Progenitor cell of endocrine pancreas (in vitro differentiated cells): ENCODE measurements around the gene GPR31. TPM values are rescaled to one million over a fixed set of nuclear protein-coding genes. Genes with fewer than 3 reads are reported as not detected.

Source experiments
- DNase-seq: peaks from one replicate; pipeline ENCODE4 v3.0.0; 2021; ENCODE audit warnings: low spot score; ENCODE audit not compliant: unreplicated experiment
- H3K27ac Mint-ChIP-seq: 2 replicates; pipeline ENCODE4 v1.8.0; 2021; ENCODE audit warnings: mild to moderate bottlenecking, moderate library complexity, mixed read lengths
- H3K27me3 Mint-ChIP-seq: 2 replicates; pipeline ENCODE4 v1.8.0; 2021; ENCODE audit warnings: mixed read lengths
- H3K36me3 Mint-ChIP-seq: 2 replicates; pipeline ENCODE4 v1.8.0; 2022; ENCODE audit warnings: mixed read lengths; ENCODE audit not compliant: insufficient read depth
- H3K4me1 Mint-ChIP-seq: 2 replicates; pipeline ENCODE4 v1.8.0; 2021; ENCODE audit warnings: low read depth, mixed read lengths
- H3K4me3 Mint-ChIP-seq: 2 replicates; pipeline ENCODE4 v1.8.0; 2021; ENCODE audit warnings: low read depth, mild to moderate bottlenecking, moderate library complexity, mixed read lengths
- H3K9me3 Mint-ChIP-seq: 2 replicates; pipeline ENCODE4 v1.8.0; 2021; ENCODE audit warnings: low read depth, mixed read lengths
- total RNA-seq: library from RNA; stranded (reverse); gene quantifications from 2 replicates; pipeline ENCODE4 v1.2.1, GENCODE V29; 2021
- TF ChIP-seq, protein P1 (sequence below): fragments of 200-600 bp; sonication (generic); IDR thresholded peaks from one replicate; pipeline ENCODE4 v1.5.0; 2021; ENCODE audit warnings: antibody characterized with exemption, mild to moderate bottlenecking; ENCODE audit not compliant: unreplicated experiment

Gene GPR31
- total RNA-seq, 1 donor from 2014 or later: not detected

DNA sequence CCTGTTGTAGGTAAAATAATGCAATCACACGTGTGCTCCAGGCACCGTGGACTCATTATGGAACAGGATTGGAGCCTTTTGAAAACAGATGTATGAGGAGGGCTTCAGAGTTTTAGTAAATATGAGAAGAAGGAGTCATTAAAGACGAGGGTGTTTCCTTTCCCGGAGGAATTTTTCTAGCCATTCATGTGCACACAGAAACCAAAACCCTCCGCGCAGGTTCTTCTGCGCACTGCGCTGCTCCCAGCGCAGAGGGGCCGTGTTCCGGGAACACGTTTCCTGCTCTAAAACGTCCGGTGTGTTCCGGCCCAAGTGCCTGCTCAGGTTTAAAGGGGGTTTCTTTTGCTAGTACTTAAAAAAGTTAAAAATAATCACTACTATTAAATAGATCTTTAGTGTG is 11.6 kb downstream of the GPR31 start:
- DNase-seq: no peak
- H3K27ac Mint-ChIP-seq: no peak overlapping the region
- TF ChIP-seq, protein P1, sequence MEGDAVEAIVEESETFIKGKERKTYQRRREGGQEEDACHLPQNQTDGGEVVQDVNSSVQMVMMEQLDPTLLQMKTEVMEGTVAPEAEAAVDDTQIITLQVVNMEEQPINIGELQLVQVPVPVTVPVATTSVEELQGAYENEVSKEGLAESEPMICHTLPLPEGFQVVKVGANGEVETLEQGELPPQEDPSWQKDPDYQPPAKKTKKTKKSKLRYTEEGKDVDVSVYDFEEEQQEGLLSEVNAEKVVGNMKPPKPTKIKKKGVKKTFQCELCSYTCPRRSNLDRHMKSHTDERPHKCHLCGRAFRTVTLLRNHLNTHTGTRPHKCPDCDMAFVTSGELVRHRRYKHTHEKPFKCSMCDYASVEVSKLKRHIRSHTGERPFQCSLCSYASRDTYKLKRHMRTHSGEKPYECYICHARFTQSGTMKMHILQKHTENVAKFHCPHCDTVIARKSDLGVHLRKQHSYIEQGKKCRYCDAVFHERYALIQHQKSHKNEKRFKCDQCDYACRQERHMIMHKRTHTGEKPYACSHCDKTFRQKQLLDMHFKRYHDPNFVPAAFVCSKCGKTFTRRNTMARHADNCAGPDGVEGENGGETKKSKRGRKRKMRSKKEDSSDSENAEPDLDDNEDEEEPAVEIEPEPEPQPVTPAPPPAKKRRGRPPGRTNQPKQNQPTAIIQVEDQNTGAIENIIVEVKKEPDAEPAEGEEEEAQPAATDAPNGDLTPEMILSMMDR: no peak
- H3K4me3 Mint-ChIP-seq: no peak overlapping the region
- H3K36me3 Mint-ChIP-seq: no peaks in the 10 kb centered on the region
- H3K9me3 Mint-ChIP-seq: no peaks in the 10 kb centered on the region
- peaks cover 10% of the 10 kb centered on the region for H3K4me1 Mint-ChIP-seq
- H3K27me3 Mint-ChIP-seq: peaks cover 56% of the 10 kb centered on the region

GRCh38 chr6:167145461-167145860 is 12.3 kb downstream of the GPR31 start:
- no peak for DNase-seq
- peaks cover 16% of the 10 kb centered on the region for H3K4me1 Mint-ChIP-seq
- no peaks in the 10 kb centered on the region for H3K36me3 Mint-ChIP-seq

GRCh38 chr6:167143041-167143440 is 14.7 kb downstream of the GPR31 start:
- H3K4me3 Mint-ChIP-seq: no peak overlapping the region
- peaks cover 19% of the 10 kb centered on the region for H3K4me1 Mint-ChIP-seq
- H3K9me3 Mint-ChIP-seq: no peaks in the 10 kb centered on the region
- H3K36me3 Mint-ChIP-seq: no peaks in the 10 kb centered on the region
- H3K27ac Mint-ChIP-seq: no peak overlapping the region
- no peak for DNase-seq
- TF ChIP-seq, protein P1: no peak
- peaks cover 43% of the 10 kb centered on the region for H3K27me3 Mint-ChIP-seq

More at GRCh38 chr6:167145461-167145860, 12.3 kb downstream of the GPR31 start:
- Mint-ChIP-seq H3K9me3 (no peaks in the 10 kb centered on the region), H3K27ac (no peak overlapping the region), H3K27me3 (peaks cover 56% of the 10 kb centered on the region), H3K4me3 (no peak overlapping the region)
- TF ChIP-seq, protein P1: no peak

- Mint-ChIP-seq H3K4me3 (no peak overlapping the region), H3K9me3 (no peaks in the 10 kb centered on the region), H3K4me1 (peaks cover 22% of the 10 kb centered on the region), H3K27ac (no peak overlapping the region), H3K27me3 (peaks cover 39% of the 10 kb centered on the region), H3K36me3 (no peaks in the 10 kb centered on the region)
- DNase-seq: no peak
- TF ChIP-seq, protein P1: no peak
These were observed 15.4 kb downstream of the GPR31 start for GRCh38 chr6:167142433-167142761.

DNA sequence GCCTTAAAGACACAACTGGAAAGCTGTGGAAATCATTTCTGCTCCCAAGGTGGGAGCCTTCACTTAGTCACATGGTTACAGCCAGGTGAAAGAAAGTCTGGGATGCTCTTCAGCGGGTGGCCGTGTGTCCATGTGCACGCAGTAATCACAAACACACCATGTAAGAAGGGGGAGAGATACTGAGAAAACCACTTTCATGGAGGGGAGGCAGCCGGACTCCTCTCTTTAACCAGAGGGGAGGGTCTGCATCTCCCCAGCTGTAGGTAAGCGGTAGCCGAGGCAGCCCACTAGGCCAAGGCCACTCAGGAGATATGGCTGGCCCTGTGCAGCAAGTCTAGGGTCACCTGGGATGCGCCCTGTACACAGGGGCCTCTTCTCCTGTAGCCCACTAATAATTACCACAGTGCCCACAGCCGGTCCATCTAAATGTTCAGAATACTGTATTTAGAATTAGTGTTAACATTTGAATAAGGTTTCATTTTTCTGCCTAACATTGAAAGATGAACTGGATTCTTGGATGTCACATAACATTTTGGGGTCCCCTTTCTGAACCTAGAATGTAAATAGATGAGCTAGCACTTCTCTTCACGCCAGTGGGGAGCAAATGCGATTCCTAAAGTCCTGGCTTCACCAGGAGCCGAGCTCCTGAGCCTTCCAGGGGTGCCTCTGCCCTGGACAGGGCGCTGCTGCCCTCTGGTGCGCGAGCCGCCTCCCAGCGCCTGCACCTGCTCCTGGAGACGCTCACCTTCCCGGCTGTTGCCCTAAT is 15.9 kb downstream of the GPR31 start:
- H3K4me3 Mint-ChIP-seq: no peak overlapping the region
- H3K27me3 Mint-ChIP-seq: peaks cover 34% of the 10 kb centered on the region
- no peak overlapping the region for H3K27ac Mint-ChIP-seq
- peaks cover 20% of the 10 kb centered on the region for H3K4me1 Mint-ChIP-seq
- TF ChIP-seq, protein P1: peak; percentile 89
- H3K9me3 Mint-ChIP-seq: no peaks in the 10 kb centered on the region
- H3K36me3 Mint-ChIP-seq: no peaks in the 10 kb centered on the region
- peak; percentile 52 for DNase-seq
